ENCODE results near the gene MYADML2. TPM values are rescaled to one million over a fixed set of nuclear protein-coding genes. Genes with fewer than 3 reads are reported as not detected.
A peak's percentile ranks its signal among the peaks of the same experiment; 100 is the strongest.

MYADML2 gene
- total RNA-seq, 1 experiment from 2014 or later: 0.46 TPM

DNA sequence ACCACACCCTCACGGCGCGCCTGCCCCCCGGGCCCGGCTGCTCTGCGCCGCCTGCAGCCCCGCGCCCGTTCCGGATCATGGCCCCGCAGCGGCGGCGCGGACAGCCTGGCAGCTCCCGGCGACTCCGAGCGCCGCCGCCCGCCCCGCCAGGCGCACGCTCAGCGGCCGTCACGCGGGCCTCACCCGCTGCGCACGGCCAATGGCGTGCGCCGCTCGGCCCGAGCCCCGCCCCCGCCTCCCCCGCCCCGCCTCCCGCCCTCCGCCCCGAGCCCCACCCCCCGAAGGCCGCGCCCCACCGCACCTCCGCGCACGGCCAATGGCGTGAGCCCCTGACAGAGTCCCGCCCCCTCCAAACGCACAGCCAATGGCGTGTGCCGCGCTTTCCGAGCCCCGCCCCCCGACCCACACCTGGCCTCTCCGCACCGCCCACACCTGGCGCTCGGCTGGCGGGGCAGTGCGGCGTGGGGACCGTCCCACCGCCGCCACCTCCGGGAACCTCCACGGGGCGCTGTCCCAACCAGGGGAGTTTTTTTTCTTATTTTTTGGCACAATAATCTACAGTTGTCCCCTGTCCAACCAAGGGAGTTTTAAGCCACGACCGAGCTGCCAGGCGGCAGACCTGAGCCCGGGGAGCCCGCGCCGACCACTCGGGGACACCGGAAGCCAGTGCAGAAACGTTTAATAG, 35.6 kb downstream of the MYADML2 start, which contains the start of gene PCYT2:
Gene PCYT2 (minus strand): TSS at position 123 of the 685 bp plus-strand sequence. CDS start 44 bp downstream, at position 79.
- Mint-ChIP-seq H3K4me3 (peak within 1 kb of the TSS; percentile 80), H3K27ac (no peak within 1 kb of the TSS; the same call in 1 of the 2 replicates), H3K9me3 (no peaks in the 10 kb centered on the region), H3K36me3 (peaks cover 17% of the 10 kb centered on the region), H3K4me1 (peaks cover 3% of the 10 kb centered on the region; the same call in 1 of the 2 replicates), H3K27me3 (ENCODE audit: low read depth) (no peaks in the 10 kb centered on the region)
- ATAC-seq (peak; percentile 95), DNase-seq (ENCODE audit: low spot score) (peak; percentile 96)
- ChIA-PET CTCF (interaction anchor here (1.6 to 3.4 kb wide), 4 partner anchors 12 to 119 kb away, joined by 5 to 15 read pairs (median 8); no protein-coding TSS in a partner anchor), POLR2A (interaction anchor here (1.0 kb wide), 2 partner anchors 42 to 67 kb away, joined by 3 read pairs; no protein-coding TSS in a partner anchor)
- TF ChIP-seq, protein P1, sequence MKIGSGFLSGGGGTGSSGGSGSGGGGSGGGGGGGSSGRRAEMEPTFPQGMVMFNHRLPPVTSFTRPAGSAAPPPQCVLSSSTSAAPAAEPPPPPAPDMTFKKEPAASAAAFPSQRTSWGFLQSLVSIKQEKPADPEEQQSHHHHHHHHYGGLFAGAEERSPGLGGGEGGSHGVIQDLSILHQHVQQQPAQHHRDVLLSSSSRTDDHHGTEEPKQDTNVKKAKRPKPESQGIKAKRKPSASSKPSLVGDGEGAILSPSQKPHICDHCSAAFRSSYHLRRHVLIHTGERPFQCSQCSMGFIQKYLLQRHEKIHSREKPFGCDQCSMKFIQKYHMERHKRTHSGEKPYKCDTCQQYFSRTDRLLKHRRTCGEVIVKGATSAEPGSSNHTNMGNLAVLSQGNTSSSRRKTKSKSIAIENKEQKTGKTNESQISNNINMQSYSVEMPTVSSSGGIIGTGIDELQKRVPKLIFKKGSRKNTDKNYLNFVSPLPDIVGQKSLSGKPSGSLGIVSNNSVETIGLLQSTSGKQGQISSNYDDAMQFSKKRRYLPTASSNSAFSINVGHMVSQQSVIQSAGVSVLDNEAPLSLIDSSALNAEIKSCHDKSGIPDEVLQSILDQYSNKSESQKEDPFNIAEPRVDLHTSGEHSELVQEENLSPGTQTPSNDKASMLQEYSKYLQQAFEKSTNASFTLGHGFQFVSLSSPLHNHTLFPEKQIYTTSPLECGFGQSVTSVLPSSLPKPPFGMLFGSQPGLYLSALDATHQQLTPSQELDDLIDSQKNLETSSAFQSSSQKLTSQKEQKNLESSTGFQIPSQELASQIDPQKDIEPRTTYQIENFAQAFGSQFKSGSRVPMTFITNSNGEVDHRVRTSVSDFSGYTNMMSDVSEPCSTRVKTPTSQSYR (CRISPR knock-in tag; IDR thresholded peaks at IDR 0.05): no peak
- TF ChIP-seq ETV6 (CRISPR knock-in tag; IDR thresholded peaks at IDR 0.05) (no peak), NFYB (CRISPR knock-in tag; conservative IDR thresholded peaks at IDR 0.05; ENCODE audit: low read depth) (0 out of 2 replicates have a peak, but pooled peaks have one; percentile 45), NFE2L1 (CRISPR knock-in tag; IDR thresholded peaks at IDR 0.05) (no peak), ZNF232 (CRISPR knock-in tag; IDR thresholded peaks at IDR 0.05) (no peak), USF1 (CRISPR knock-in tag; IDR thresholded peaks at IDR 0.05) (no peak), CREB1 (CRISPR knock-in tag; IDR thresholded peaks at IDR 0.05) (no peak), SP1 (CRISPR knock-in tag; conservative IDR thresholded peaks at IDR 0.05) (peak; percentile 70)
- TF ChIP-seq, protein P2, sequence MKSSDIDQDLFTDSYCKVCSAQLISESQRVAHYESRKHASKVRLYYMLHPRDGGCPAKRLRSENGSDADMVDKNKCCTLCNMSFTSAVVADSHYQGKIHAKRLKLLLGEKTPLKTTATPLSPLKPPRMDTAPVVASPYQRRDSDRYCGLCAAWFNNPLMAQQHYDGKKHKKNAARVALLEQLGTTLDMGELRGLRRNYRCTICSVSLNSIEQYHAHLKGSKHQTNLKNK (CRISPR knock-in tag; IDR thresholded peaks at IDR 0.05): no peak
- TF ChIP-seq, protein P3, sequence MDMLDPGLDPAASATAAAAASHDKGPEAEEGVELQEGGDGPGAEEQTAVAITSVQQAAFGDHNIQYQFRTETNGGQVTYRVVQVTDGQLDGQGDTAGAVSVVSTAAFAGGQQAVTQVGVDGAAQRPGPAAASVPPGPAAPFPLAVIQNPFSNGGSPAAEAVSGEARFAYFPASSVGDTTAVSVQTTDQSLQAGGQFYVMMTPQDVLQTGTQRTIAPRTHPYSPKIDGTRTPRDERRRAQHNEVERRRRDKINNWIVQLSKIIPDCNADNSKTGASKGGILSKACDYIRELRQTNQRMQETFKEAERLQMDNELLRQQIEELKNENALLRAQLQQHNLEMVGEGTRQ (CRISPR knock-in tag; IDR thresholded peaks at IDR 0.05): peak; percentile 74

GRCh38 chr17:81910840-81911276, 36.2 kb downstream of the MYADML2 start:
- Mint-ChIP-seq H3K27ac (no peak overlapping the region), H3K36me3 (peaks cover 16% of the 10 kb centered on the region), H3K4me3 (peak overlapping the region; percentile 80), H3K27me3 (ENCODE audit: low read depth) (no peaks in the 10 kb centered on the region), H3K4me1 (peaks cover 3% of the 10 kb centered on the region; the same call in 1 of the 2 replicates), H3K9me3 (no peaks in the 10 kb centered on the region)
- TF ChIP-seq ETV6 (CRISPR knock-in tag; IDR thresholded peaks at IDR 0.05): no peak
- TF ChIP-seq E2F1 (CRISPR knock-in tag; IDR thresholded peaks at IDR 0.05): no peak
- peak; percentile 45; the same call in 1 of the 2 replicates for TF ChIP-seq ARID4B (CRISPR knock-in tag; IDR thresholded peaks at IDR 0.05; ENCODE audit: borderline replicate concordance)
- no peak for TF ChIP-seq NFYB (CRISPR knock-in tag; conservative IDR thresholded peaks at IDR 0.05; ENCODE audit: low read depth)
- ATAC-seq (0 out of 2 replicates have a peak, but pooled peaks have one; percentile 1), DNase-seq (ENCODE audit: low spot score) (no peak)
- POLR2A ChIA-PET: interaction anchor here (1.0 kb wide), 1 partner anchor 68 kb away, joined by 3 read pairs; no protein-coding TSS in a partner anchor
- CTCF ChIA-PET: interaction anchor here (1.6 to 3.4 kb wide), 4 partner anchors 13 to 120 kb away, joined by 5 to 15 read pairs (median 8); no protein-coding TSS in a partner anchor
